Activated B cell treated with CpG ODN at 0.5 μM for 24 hours (primary cell): ENCODE results near the gene DRC1. TPM values are rescaled to one million over a fixed set of nuclear protein-coding genes. Genes with fewer than 3 reads are reported as not detected.
"Not testable (repeated sequence)": the region's sequence is repeated elsewhere in the genome, so short reads cannot be mapped to it uniquely, and the experiment has no call there.

Experiments
- ATAC-seq: fragments of 200-7000 bp; cut with Tn5 transposase; one replicate; pipeline ENCODE4 v1.10.0; 2021; ENCODE audit warnings: low read depth, mild to moderate bottlenecking, moderate library complexity
- CTCF ChIA-PET: fragments of 350-600 bp; sonication (Branson Sonifier 250); formaldehyde crosslinking; loops from one replicate; lab custom pipeline; 2021; ENCODE audit warnings: antibody characterized with exemption; lab: Charles Lee
- POLR2A ChIA-PET: fragments of 350-600 bp; sonication (Branson Sonifier 250); formaldehyde crosslinking; loops from one replicate; lab custom pipeline; 2021; ENCODE audit warnings: antibody characterized with exemption; lab: Charles Lee
- DNase-seq: peaks from one replicate; pipeline ENCODE4 v3.0.0; 2022
- H3K27ac Mint-ChIP-seq: one replicate; pipeline ENCODE4 v1.8.0; 2020; ENCODE audit warnings: mixed read lengths
- H3K27me3 Mint-ChIP-seq: one replicate; pipeline ENCODE4 v1.8.0; 2021; ENCODE audit warnings: mixed read lengths
- H3K36me3 Mint-ChIP-seq: one replicate; pipeline ENCODE4 v1.8.0; 2021; ENCODE audit warnings: low read depth, mixed read lengths
- H3K4me1 Mint-ChIP-seq: one replicate; pipeline ENCODE4 v1.8.0; 2021; ENCODE audit warnings: mixed read lengths
- H3K4me3 Mint-ChIP-seq: one replicate; pipeline ENCODE4 v1.8.0; 2020; ENCODE audit warnings: mild to moderate bottlenecking, mixed read lengths
- H3K9me3 Mint-ChIP-seq: one replicate; pipeline ENCODE4 v1.8.0; 2020; ENCODE audit warnings: mixed read lengths
- intact Hi-C: fragments of 100-400 bp; cut with micrococcal nuclease; formaldehyde crosslinking; loops from one replicate; pipeline ENCODE4 v1.15.1; 2024
- total RNA-seq: library from RNA; stranded (reverse); gene quantifications from 2 replicates; pipeline ENCODE4 v1.2.3, GENCODE V29; 2022
- TF ChIP-seq, protein P1 (sequence below): fragments of 200-600 bp; IDR thresholded peaks from one replicate; pipeline ENCODE4 v1.8.0; 2022; ENCODE audit warnings: antibody characterized with exemption, mild to moderate bottlenecking

Gene DRC1
- total RNA-seq, 1 donor from 2014 or later, result not detected

DNA sequence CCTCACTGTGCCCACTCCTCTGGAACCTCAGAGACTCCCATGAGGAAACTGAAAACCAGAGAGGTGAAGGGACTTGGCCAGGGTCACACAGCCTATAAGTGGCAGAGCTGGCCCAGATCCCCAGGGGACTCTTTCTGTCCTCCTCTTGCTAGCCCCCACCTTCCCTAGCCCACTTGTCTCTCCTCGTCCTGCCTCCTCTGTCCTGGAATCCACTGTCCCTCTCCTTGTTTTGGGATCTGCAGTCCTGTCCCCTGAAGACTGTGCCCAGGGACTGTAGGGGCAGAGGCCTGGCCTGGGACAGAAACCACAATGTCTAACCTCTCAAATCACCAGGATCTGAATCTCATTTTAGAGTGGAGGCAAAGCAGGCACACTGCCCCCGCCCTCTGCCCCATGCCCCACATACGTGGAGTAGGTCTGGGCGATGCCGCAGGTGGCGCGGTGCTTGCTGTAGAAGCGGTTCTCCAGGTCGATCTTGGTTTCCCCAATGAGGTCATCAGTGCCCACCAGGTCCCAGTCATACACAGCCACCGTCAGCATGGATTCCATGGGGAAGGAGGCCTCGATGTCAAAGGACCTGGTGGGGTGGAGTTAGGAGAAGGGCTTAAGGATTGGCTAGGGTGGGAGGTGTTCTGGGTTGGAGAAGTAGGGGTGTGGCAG lies 63.7 kb downstream of the DRC1 start:
- no peak for DNase-seq
- TF ChIP-seq, protein P1, sequence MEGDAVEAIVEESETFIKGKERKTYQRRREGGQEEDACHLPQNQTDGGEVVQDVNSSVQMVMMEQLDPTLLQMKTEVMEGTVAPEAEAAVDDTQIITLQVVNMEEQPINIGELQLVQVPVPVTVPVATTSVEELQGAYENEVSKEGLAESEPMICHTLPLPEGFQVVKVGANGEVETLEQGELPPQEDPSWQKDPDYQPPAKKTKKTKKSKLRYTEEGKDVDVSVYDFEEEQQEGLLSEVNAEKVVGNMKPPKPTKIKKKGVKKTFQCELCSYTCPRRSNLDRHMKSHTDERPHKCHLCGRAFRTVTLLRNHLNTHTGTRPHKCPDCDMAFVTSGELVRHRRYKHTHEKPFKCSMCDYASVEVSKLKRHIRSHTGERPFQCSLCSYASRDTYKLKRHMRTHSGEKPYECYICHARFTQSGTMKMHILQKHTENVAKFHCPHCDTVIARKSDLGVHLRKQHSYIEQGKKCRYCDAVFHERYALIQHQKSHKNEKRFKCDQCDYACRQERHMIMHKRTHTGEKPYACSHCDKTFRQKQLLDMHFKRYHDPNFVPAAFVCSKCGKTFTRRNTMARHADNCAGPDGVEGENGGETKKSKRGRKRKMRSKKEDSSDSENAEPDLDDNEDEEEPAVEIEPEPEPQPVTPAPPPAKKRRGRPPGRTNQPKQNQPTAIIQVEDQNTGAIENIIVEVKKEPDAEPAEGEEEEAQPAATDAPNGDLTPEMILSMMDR, result no peak
- CTCF ChIA-PET, result no interaction called here
- Mint-ChIP-seq H3K9me3 (peaks cover 16% of the 10 kb centered on the region), H3K4me1 (no peaks in the 10 kb centered on the region), H3K36me3 (no peaks in the 10 kb centered on the region), H3K4me3 (no peak overlapping the region), H3K27me3 (no peaks in the 10 kb centered on the region), H3K27ac (no peak overlapping the region)
- no peak for ATAC-seq
- POLR2A ChIA-PET, result no interaction called here
- intact Hi-C loops, result no loop called here

DNA sequence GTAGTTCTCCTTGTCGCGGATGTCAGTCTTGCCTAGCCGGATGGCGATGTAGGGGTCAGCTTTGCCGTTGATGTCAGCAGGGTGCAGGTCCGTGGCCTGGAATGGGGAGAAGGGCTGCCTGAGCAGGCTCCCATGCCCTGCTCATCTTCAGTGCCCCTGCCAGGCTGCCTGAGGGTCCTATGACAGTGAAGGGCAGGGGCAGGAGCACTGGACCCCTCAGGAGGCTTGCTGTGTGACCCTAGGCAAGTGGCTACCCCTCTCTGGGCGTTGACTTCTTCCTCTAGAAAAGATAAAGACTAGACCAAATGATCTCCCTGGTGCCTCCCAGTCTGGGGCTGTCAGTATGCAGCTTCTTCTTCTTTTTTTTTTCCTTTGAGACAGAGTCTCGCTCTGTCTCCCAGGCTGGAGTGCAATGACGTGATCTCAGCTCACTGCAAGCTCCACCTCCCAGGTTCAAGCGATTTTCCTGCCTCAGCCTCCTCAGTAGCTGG lies 64.3 kb downstream of the DRC1 start:
- no peak for DNase-seq
- CTCF ChIA-PET, result no interaction called here

DNA sequence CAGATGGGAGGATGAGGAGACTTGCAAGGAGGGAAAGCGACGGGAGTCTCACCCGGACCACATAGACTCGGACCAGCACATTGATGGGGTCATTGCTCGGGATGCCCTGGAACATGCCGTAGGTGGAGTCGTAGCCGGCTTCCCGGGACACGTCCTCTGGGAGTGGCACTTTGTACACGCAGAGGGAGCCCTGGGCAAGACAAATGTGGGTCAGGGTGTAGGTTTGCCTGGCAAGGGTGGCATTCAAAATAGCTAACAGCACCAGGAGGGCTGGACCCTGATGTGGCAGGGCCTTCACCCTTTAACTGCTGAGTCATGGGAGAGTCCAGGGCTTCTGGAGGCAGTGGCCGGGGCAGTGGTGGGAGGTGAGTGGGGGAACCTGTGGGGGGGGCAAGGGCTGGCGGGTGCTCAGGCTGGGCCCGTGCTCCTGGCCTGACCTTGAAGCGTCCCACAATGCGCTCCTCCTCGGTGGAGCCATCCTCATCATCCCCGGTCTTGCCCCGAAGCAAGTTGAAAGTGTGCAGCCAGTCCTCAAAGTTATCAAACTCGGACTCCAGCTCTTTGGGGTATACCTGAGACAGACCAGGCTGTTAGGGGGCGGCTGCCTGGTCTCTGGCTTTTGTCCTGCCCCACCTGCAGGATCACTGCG lies 65.1 kb downstream of the DRC1 start:
- H3K4me3 Mint-ChIP-seq, result no peak overlapping the region
- ChIA-PET CTCF (no interaction called here), POLR2A (no interaction called here)
- peaks cover 16% of the 10 kb centered on the region for H3K9me3 Mint-ChIP-seq
- H3K4me1 Mint-ChIP-seq, result no peaks in the 10 kb centered on the region
- H3K27me3 Mint-ChIP-seq, result no peaks in the 10 kb centered on the region
- ATAC-seq (no peak), DNase-seq (no peak)
- no peak overlapping the region for H3K27ac Mint-ChIP-seq
- intact Hi-C loops, result no loop called here
- no peaks in the 10 kb centered on the region for H3K36me3 Mint-ChIP-seq
- TF ChIP-seq, protein P1, result no peak

More for the DNA sequence above, 64.3 kb downstream of the DRC1 start:
- Mint-ChIP-seq H3K4me3 (no peak overlapping the region), H3K9me3 (peaks cover 16% of the 10 kb centered on the region), H3K27ac (no peak overlapping the region), H3K27me3 (no peaks in the 10 kb centered on the region), H3K4me1 (no peaks in the 10 kb centered on the region), H3K36me3 (no peaks in the 10 kb centered on the region)
- intact Hi-C loops, result no loop called here
- POLR2A ChIA-PET, result no interaction called here
- TF ChIP-seq, protein P1, result no peak
- no peak for ATAC-seq

DNA sequence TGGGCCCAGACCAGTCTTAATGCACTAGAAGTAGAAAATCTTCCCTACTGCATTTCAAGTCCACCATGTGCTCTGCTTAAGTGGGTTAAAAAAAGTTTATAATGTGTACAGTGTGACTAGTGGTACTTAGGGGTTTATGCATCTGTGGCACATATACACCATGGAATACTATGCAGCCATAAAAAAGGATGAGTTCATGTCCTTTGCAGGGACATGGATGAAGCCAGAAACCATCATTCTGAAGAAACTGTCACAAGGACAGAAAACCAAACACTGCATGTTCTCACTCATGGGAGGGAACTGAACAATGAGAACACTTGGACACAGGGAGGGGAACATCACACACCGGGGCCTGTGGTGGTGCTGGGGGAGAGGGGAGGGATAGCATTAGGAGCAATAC lies 66.8 kb downstream of the DRC1 start:
- POLR2A ChIA-PET, H3K36me3 Mint-ChIP-seq, CTCF ChIA-PET, H3K27me3 Mint-ChIP-seq, intact Hi-C loops, H3K27ac Mint-ChIP-seq, DNase-seq, H3K4me1 Mint-ChIP-seq, ATAC-seq, H3K4me3 Mint-ChIP-seq: not testable (repeated sequence)
- H3K9me3 Mint-ChIP-seq, result peaks cover 16% of the 10 kb centered on the region

DNA sequence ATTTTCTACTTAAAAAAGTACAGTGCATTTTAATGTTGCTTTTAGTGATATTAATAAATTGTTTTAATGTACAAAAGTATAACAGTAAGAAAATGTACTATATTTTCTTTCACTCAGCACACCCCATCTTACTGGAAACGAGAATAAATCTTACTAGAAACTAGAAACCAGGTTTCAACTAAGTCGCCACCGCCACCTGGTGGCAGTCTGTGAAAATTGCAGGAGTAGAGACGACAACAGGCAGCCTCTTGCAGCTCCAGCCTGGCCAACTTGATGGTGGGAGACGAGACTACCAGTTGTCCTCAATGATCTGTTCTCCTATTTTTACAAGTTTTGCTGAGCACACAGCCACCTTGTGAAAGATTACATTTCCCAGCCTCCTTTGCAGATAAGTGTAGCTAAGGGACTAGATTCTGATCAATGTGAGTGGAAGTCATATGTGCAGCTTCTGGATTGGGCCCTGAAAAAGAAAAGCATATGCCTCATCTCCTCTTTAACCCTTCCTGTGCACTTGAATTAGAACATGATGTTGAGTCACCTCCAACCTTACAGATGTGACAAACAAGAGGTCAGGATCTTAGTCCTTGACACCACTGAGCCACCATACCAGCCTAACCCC lies 67.5 kb downstream of the DRC1 start:
- Mint-ChIP-seq H3K9me3 (peaks cover 16% of the 10 kb centered on the region), H3K4me1 (no peaks in the 10 kb centered on the region), H3K27me3 (no peaks in the 10 kb centered on the region), H3K4me3 (no peak overlapping the region), H3K27ac (no peak overlapping the region), H3K36me3 (no peaks in the 10 kb centered on the region)
- TF ChIP-seq, protein P1, result no peak
- DNase-seq (no peak), ATAC-seq (no peak)
- ChIA-PET CTCF (no interaction called here), POLR2A (no interaction called here)
- intact Hi-C loops, result no loop called here
